Kidney tubule cell (primary cell): ENCODE measurements around the gene ZNF700.
"Not testable (repeated sequence)": the region's sequence is repeated elsewhere in the genome, so short reads cannot be mapped to it uniquely, and the experiment has no call there.

Experiments used
- DNase-seq: peaks from one replicate; pipeline ENCODE4 v3.0.0-alpha.2; 2018; ENCODE audit warnings: low spot score

ZNF700 gene

DNA sequence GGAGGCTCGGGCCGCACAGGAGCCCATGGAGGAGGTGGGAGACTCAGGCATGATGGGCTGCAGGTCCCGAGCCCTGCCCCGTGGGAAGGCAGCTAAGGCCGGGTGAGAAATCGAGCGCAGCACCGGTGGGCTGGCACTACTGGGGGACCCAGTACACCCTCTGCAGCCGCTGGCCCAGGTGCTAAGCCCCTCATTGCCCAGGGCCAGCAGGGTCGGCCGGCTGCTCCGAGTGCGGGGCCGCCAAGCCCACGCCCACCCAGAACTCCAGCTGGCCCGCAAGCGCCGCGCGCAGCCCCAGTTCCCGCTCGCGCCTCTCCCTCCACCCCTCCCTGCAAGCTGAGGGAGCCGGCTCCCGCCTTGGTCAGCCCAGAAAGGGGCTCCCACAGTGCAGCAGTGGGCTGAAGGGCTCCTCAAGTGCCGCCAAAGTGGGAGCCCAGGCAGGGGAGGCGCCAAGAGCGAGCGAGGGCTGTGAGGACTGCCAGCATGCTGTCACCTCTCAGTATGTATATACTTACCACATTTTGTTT, 16.5 kb downstream of the ZNF700 start:
- not testable (repeated sequence) for DNase-seq

DNA sequence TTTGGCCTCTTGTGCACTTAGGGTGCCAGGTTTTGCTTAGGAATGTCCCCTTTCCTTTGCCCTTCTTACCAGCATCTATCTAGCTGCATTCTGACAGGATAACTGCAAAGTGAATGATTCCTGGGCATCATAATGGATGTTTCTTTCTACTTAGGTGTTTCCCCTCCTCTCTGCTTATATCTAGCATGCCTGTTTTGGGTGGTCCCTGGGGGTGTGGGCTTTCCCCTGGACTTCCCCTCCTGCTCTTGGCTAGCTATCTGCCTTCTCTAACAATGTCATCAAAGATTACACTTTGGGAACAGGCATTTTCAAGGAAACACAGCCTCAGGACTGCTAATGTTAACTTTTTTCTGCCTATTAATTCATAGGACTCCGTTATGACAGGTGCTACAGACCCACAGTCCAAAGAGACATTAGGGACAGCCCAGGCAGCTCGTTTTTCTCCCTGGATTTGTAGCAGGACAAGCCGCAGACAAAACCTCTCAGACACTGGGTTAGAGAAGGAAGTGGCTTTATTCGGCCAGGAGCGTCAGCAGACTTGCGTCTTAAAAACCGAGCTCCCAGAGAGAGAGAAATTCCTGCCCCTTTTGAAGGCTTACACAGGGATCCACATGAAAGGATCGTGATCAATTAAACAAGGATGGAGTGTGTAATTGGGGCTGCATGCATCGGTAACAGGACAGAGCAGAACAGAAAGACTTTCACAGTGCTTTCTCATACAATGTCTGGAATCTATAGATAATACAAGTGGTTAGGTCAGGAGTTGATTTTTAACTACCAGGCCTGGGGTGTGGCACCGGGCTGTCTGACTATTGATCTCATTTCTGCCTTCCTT, 17.3 kb downstream of the ZNF700 start:
- no peak for DNase-seq

GRCh38 chr19:11942843-11943108, 17.9 kb downstream of the ZNF700 start:
- DNase-seq, result no peak

DNA sequence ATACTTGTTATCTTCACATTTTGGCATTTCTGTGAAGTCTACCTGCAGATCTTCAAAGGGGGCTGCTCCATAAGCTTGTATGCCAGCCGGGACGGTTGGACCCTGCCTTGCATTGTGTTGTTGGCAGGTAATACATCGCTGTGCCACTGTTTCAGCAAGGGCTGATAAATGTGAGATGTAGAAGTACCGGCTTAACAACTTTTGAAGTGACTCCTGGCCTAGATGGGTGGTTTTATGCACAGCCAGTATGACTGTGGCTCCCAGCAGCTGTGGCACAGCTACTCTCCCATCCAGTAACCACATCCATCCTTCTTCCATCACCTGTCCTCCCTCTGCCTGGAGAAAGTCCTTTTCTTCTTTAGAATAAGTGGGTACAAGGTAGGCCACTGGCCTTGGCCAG, 19.7 kb downstream of the ZNF700 start:
- DNase-seq, result no peak

DNA sequence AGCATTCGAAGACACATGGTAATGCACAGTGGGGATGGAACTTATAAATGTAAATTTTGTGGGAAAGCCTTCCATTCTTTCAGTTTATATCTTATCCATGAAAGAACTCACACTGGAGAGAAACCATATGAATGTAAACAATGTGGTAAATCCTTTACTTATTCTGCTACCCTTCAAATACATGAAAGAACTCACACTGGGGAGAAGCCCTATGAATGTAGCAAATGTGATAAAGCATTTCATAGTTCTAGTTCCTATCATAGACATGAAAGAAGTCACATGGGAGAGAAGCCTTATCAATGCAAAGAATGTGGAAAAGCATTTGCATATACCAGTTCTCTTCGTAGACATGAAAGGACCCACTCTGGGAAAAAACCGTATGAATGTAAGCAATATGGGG, 23.7 kb downstream of the ZNF700 start:
- no peak for DNase-seq

DNA sequence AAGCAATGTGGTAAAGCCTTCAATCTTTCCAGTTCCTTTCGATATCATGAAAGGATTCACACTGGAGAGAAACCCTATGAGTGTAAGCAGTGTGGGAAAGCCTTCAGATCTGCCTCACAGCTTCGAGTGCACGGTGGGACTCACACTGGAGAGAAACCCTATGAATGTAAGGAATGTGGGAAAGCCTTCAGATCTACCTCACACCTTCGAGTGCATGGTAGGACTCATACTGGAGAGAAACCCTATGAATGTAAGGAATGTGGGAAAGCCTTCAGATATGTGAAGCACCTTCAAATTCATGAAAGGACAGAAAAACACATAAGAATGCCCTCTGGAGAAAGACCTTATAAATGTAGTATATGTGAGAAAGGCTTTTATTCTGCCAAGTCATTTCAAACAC, 24.3 kb downstream of the ZNF700 start:
- DNase-seq, result no peak

GRCh38 chr19:11949614-11950080, 24.7 kb downstream of the ZNF700 start:
- not testable (repeated sequence) for DNase-seq

GRCh38 chr19:11950312-11950711, 25.4 kb downstream of the ZNF700 start:
- DNase-seq, result no peak

- peak; percentile 60 for DNase-seq
These were observed 38.9 kb downstream of the ZNF700 start for GRCh38 chr19:11963566-11964355.

DNA sequence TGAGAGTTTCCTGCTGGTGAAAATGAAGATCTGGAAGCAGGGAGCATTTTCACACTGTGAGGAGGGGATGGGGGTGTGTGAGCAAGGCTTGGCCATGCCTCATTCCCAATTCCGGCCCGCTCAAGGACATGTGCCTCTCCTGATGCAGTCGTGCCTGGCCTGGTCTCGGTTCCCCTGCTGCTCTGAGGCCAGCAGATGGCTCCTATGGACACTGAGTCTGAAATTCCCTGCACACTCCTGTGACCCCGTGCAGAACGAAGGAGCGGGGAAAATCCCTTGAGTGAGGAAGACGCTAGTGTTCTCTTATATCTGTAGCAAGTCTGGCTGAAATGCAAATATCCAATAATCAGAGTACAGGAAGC, 39.6 kb downstream of the ZNF700 start:
- DNase-seq, result no peak

DNA sequence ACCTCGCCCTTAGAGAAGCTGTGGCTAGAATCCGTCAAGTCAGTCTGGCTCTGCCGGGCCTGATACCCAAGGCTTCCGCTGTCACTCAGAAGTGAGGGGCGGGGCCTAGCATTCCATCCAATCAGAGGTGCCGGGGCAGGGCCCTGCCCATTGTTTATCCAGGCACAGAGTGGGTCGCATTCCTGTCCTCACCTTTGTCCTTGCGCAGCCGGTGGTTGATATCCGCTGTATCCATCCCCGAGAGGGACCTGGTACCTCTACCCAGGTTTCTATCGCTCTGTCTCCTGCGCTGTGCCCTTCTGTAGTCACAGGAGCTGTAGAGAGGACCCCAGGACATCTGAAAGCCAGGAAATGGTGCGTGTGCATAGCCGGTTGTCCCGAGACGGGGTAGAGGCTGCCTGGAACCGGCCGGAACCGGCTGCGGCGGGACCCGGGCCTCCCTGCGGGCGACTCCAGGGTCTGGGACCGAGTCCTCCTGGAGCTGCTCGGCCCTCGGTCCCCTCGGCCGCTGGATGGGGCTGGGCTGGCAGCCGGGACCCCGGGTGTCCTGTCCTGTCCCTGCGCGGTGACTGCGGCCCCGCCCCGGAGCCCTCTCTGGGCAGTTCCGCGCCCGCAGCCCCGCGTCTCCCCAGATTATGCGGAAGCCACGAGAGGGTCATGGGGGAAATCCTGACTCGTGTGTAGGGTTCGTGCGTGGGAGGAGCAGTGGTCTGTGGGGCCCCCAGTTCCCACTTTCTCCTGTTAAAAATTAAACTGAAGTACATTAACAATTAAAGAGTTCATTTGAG, 40.1 kb downstream of the ZNF700 start, which contains the start of gene ZNF763:
TSS of gene ZNF763 (plus strand) at position 183 of the 788 bp plus-strand sequence. CDS start at position 352, 169 bp downstream.
- peak; percentile 94 for DNase-seq

GRCh38 chr19:11970174-11970573, 45.3 kb downstream of the ZNF700 start:
- no peak for DNase-seq

GRCh38 chr19:11971041-11971440, 46.1 kb downstream of the ZNF700 start:
- DNase-seq, result no peak

- no peak for DNase-seq
These were observed 48.3 kb downstream of the ZNF700 start for GRCh38 chr19:11973019-11973810.

GRCh38 chr19:11978492-11979100, 53.7 kb downstream of the ZNF700 start:
- no peak for DNase-seq

DNA sequence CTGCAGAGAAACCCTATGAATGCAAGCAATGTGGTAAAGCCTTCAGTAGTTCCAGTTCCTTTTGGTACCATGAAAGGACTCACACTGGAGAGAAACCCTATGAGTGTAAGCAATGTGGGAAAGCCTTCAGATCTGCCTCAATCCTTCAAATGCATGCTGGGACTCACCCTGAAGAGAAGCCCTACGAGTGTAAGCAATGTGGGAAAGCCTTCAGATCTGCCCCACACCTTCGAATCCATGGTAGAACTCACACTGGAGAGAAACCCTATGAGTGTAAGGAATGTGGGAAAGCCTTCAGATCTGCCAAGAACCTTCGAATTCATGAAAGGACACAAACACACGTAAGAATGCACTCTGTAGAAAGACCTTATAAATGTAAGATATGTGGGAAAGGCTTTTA, 54.6 kb downstream of the ZNF700 start:
- DNase-seq, result no peak

DNA sequence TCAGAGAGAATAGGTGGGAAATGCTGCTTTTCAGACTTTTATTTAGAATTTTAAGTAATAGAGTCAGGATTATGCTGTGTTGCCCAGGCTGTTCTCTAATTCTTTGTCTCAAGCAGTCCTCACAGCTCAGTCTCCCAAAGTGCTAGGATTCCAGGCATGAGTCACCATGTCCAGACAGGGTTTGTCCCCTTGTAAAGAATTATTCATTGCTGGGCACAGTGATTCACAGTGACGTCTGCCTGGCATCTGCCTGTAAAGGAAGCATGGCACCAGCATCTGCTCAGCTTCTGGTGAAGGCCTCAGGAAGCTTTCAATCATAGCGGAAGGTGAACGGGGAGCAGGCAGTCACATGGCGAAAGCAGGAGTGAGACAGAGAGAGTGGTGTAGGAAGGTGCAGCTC, 57.6 kb downstream of the ZNF700 start:
- peak; percentile 83 for DNase-seq

- no peak for DNase-seq
These were observed 60.1 kb downstream of the ZNF700 start for GRCh38 chr19:11984986-11985385.

DNA sequence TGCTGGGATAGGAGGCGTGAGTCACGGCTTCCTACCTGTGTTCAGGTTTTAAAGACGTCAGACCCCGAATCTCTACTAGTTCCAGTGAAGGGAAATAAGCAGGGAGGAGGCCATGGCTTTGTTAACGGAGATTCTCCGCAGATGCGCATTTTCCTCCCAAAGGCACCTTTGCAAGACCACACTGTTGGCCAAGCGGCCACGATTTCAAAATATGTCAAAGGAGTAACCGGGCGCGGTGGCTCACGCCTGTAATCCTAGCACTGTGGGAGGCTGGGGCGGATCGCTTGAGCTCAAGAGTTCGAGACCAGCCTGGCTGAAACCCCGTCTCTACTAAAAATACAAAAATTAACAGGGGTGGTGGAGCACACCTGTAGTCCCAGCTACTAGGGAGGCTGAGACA, 61.8 kb downstream of the ZNF700 start:
- no peak for DNase-seq

DNA sequence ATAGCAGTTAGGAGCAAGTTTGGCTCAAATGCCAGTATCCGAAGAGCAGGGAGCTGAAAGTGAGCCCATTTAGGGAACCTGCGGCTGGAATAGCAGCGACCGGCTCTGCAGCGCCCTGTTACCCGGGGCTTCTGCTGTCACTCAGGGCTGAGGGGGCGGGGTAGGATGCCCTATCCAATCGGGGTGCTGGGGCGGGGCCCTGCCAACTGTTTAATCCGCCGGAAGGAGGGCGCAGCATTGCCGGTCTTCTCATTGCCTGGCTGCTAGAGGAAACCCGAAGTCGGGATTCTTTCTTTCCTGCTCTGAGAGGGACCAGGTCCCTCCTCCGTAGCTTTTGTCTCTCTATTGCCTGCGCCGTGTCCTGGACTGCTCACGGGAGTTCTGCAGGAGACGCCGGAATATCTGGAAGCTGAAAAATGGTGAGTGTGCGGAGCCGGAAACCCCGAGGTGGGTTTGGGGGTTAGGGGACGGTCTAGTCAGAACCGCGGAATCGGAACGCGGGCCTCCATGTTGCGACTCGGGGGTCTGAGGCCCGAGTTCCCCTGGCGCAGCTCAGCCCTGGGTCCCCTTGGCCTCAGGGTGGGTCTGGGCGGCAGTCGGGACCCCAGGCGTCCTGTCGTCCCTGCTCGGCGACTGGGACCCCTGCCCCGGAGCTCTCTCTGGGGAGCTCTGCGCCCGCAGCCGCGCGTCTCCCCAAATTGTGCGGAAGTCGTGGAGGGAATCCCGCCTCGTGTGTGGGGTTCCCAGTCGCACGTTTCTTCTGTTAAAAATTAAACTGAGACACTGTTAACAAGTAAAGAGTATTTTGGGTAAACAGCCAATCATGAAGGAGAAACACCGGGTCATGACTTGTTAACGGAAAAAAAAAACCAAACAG, 62.7 kb downstream of the ZNF700 start:
- DNase-seq, result peak; percentile 94
